GM23338 (cell line): ENCODE measurements around the gene TRPM2. TPM values are rescaled to one million over a fixed set of nuclear protein-coding genes. Genes with fewer than 3 reads are reported as not detected.

Source experiments
- ATAC-seq: fragments of 200-7000 bp; cut with Tn5 transposase; 3 replicates; pipeline ENCODE4 v1.9.1; 2020
- DNase-seq: peaks from one replicate; pipeline ENCODE4 v3.0.0-alpha.2; 2015; ENCODE audit warnings: low spot score
- H2AFZ ChIP-seq: fragments of 200-600 bp; sonication (generic); 2 replicates; pipeline ENCODE4 v1.8.0; 2016; ENCODE audit warnings: antibody characterized with exemption, mild to moderate bottlenecking, moderate library complexity
- H3F3A ChIP-seq: fragments of 200-600 bp; sonication (generic); replicated peaks from 2 replicates; pipeline ENCODE4 v1.8.0; 2017; ENCODE audit warnings: antibody characterized with exemption, mixed run types, low read depth
- H3K27ac ChIP-seq: fragments of 200-600 bp; sonication (generic); 2 replicates; pipeline ENCODE4 v1.6.1; 2016; ENCODE audit warnings: low read depth
- H3K27me3 ChIP-seq: fragments of 200-600 bp; sonication (generic); 2 replicates; pipeline ENCODE4 v1.8.0; 2016; ENCODE audit warnings: mild to moderate bottlenecking, mixed run types, moderate library complexity; ENCODE audit not compliant: insufficient read depth
- H3K36me3 ChIP-seq: fragments of 200-600 bp; sonication (generic); 2 replicates; pipeline ENCODE4 v1.8.0; 2016; ENCODE audit warnings: mild to moderate bottlenecking; ENCODE audit not compliant: insufficient read depth
- H3K4me1 ChIP-seq: fragments of 200-600 bp; sonication (generic); 2 replicates; pipeline ENCODE4 v1.8.0; 2016; ENCODE audit warnings: mild to moderate bottlenecking, moderate library complexity; ENCODE audit not compliant: insufficient read depth
- H3K4me2 ChIP-seq: fragments of 200-600 bp; sonication (generic); 2 replicates; pipeline ENCODE4 v1.7.1; 2017; ENCODE audit warnings: mixed run types
- H3K4me3 ChIP-seq: fragments of 200-600 bp; sonication (generic); 2 replicates; pipeline ENCODE4 v1.6.1; 2016; ENCODE audit warnings: mixed run types
- H3K79me2 ChIP-seq: fragments of 200-600 bp; sonication (generic); replicated peaks from 2 replicates; pipeline ENCODE4 v1.8.0; 2017; ENCODE audit warnings: mild to moderate bottlenecking; ENCODE audit not compliant: insufficient read depth
- H3K9me2 ChIP-seq: fragments of 200-600 bp; sonication (generic); 2 replicates; pipeline ENCODE4 v1.8.0; 2017; ENCODE audit not compliant: insufficient read depth
- H4K20me1 ChIP-seq: fragments of 200-600 bp; sonication (generic); replicated peaks from 2 replicates; pipeline ENCODE4 v1.8.0; 2017; ENCODE audit warnings: mild to moderate bottlenecking; ENCODE audit not compliant: insufficient read depth
- H3K27ac Mint-ChIP-seq: 2 replicates; pipeline ENCODE4 v1.8.0; 2020; ENCODE audit warnings: inconsistent platforms, mild to moderate bottlenecking, moderate library complexity, mixed read lengths
- H3K27me3 Mint-ChIP-seq: 3 replicates; pipeline ENCODE4 v1.8.0; 2022; ENCODE audit warnings: low read depth, mild to moderate bottlenecking, moderate library complexity, mixed read lengths, inconsistent platforms; ENCODE audit not compliant: insufficient read depth, poor library complexity
- H3K36me3 Mint-ChIP-seq: 3 replicates; pipeline ENCODE4 v1.8.0; 2021; ENCODE audit warnings: low read depth, mild to moderate bottlenecking, inconsistent platforms, moderate library complexity, mixed read lengths
- H3K4me1 Mint-ChIP-seq: 3 replicates; pipeline ENCODE4 v1.8.0; 2020; ENCODE audit warnings: mild to moderate bottlenecking, inconsistent platforms, mixed read lengths
- H3K4me3 Mint-ChIP-seq: 3 replicates; pipeline ENCODE4 v1.8.0; 2021; ENCODE audit warnings: moderate library complexity, mild to moderate bottlenecking, inconsistent platforms, mixed read lengths
- H3K9me3 Mint-ChIP-seq: 3 replicates; pipeline ENCODE4 v1.8.0; 2020; ENCODE audit warnings: moderate library complexity, mild to moderate bottlenecking, inconsistent platforms, mixed read lengths
- CTCF ChIP-seq, 2 experiments: fragments of 200-600 bp in 1 of 2; sonication (generic) in 1 of 2; conservative IDR thresholded peaks; 2 replicates each; pipeline versions ENCODE4 v1.5.1 to v1.6.1; 2016 to 2017; ENCODE audit warnings: antibody characterized with exemption in 2 of 2, low read depth in 2 of 2, mild to moderate bottlenecking in 2 of 2, moderate library complexity in 1 of 2
- JUNB ChIP-seq: IDR thresholded peaks from one replicate; pipeline ENCODE4 v1.6.1; 2016; ENCODE audit warnings: antibody characterized with exemption; ENCODE audit not compliant: unreplicated experiment
- NANOG ChIP-seq: IDR thresholded peaks from 2 replicates; pipeline ENCODE4 v1.6.1; 2016; ENCODE audit warnings: antibody characterized with exemption, borderline replicate concordance
- ZNF462 ChIP-seq: fragments of 250-450 bp; sonication (Bioruptor Pico); IDR thresholded peaks from 2 replicates; pipeline ENCODE4 v1.5.0; 2020; ENCODE audit warnings: mild to moderate bottlenecking, moderate library complexity
- polyA plus RNA-seq: library from polyadenylated mRNA; unstranded; fragments of >200 nt; fragmentation: Nextera tagmentation; extraction: Ambion mirVana; gene quantifications from 2 replicates; pipeline ENCODE4 v1.2.1, GENCODE V29; 2016
- total RNA-seq: library from RNA; depleted of rRNA; stranded (reverse); fragments of >200 nt; shearing (Covaris generic); gene quantifications from 2 replicates; pipeline ENCODE4 v1.2.3, GENCODE V29; 2014

The TRPM2 gene
- total and polyA plus RNA-seq, 2 experiments from 2014 or later: 0.53 to 0.83 TPM

DNA sequence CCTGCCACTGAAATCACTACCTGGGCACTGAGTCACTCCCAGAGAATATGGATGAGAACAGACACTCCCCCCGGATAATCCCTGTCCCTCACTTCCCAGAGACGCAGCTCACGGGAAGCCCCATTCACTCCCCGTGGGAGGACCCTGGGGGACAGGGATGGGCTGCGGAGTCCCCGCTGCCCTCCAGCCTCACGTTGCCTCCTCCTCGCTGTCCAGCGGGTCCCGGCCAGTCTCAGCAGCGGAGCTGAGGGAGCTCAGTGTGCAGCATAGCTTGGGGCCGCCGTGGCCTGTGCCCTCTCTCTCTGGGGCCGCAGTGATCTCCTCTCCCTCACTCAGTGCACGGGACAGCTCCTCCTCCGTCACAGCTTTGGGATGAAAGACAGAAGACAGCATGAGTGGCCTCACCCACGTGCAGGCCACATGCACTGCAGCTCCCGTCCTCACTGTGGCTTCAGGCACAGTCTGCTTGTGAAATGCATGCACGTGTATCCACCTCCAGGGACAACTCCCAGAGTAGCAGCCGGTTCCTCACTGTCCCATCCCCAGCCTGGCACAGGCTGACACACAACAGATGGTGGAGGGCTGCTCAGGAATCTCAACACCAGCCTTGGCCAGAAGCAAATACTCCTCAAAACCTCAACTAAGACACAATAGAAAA lies 21.6 kb upstream of the TRPM2 start (continued):
- TF ChIP-seq ZNF462 (no peak), JUNB (no peak), NANOG (no peak), CTCF (conservative IDR thresholded peaks at IDR 0.05; ENCODE audit: low read depth in 2 of 2) (no peak)

DNA sequence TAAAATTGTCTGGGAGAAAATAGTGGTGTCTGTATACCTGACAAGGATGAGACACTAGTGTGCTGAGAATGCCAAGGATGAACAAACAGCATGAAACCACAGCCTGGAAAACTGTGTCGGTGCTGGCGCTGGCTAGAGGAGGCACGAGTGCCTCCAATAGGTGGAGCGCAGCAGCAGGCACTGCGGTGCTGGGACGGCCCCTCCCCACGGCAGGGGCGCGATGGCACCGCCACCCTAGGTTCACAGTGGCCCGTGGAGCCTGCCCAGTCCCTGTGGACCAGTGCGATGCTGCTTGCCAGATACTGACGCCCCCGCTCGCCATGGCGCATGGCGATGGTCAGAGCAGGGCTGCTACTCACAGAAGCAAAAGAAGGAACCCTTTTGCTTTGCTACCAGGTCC lies 21.0 kb upstream of the TRPM2 start:
- Histone ChIP-seq H3K27me3 (no peaks in the 10 kb centered on the region), H3K9me2 (no peaks in the 10 kb centered on the region), H4K20me1 (no peaks in the 10 kb centered on the region), H3F3A (no peaks in the 10 kb centered on the region; the same call in 1 of the 2 replicates), H2AFZ (no peak overlapping the region), H3K4me3 (no peak overlapping the region), H3K4me1 (no peaks in the 10 kb centered on the region), H3K4me2 (no peak overlapping the region), H3K27ac (no peak overlapping the region), H3K79me2 (no peaks in the 10 kb centered on the region), H3K36me3 (no peaks in the 10 kb centered on the region)
- DNase-seq (no peak), ATAC-seq (peak; percentile 36)
- H3K36me3 Mint-ChIP-seq: no peaks in the 10 kb centered on the region; the same call in 2 of the 3 replicates
- no peaks in the 10 kb centered on the region for H3K4me1 Mint-ChIP-seq
- H3K4me3 Mint-ChIP-seq: no peak overlapping the region
- H3K9me3 Mint-ChIP-seq: no peaks in the 10 kb centered on the region
- H3K27ac Mint-ChIP-seq: no peak overlapping the region
- peaks cover 3% of the 10 kb centered on the region for H3K27me3 Mint-ChIP-seq
- TF ChIP-seq CTCF (conservative IDR thresholded peaks at IDR 0.05; ENCODE audit: low read depth in 2 of 2): peak; percentile 13 to 48; a peak in 1 of 4 replicates
